SK-N-SH treated with all-trans-retinoic acid at 6 μM for 48 hours (cell line): Measurements from ENCODE around the gene UBE2S.

Experiments used
- ATAC-seq: fragments of 200-7000 bp; cut with Tn5 transposase; 3 replicates; pipeline ENCODE4 v1.9.1; 2020; ENCODE audit warnings: mild to moderate bottlenecking, moderate library complexity
- ARNTL ChIP-seq: fragments of 450-650 bp; formaldehyde crosslinking; IDR thresholded peaks from 2 replicates; pipeline ENCODE4 v1.5.0; 2020; ENCODE audit warnings: low read depth, mild to moderate bottlenecking, moderate library complexity, borderline replicate concordance
- BACH2 ChIP-seq: fragments of 250-450 bp; sonication (Bioruptor Pico); IDR thresholded peaks from 2 replicates; pipeline ENCODE4 v1.9.0; 2021; ENCODE audit warnings: mild to moderate bottlenecking, borderline replicate concordance
- CSDC2 ChIP-seq: fragments of 250-450 bp; sonication (Bioruptor Pico); IDR thresholded peaks from 2 replicates; pipeline ENCODE4 v1.5.0; 2020; ENCODE audit warnings: mild to moderate bottlenecking, moderate library complexity
- GLIS3 ChIP-seq: fragments of 250-450 bp; sonication (Bioruptor Pico); IDR thresholded peaks from 2 replicates; pipeline ENCODE4 v1.5.0; 2020; ENCODE audit warnings: mild to moderate bottlenecking, moderate library complexity
- OSR1 ChIP-seq: fragments of 250-450 bp; sonication (Bioruptor Pico); IDR thresholded peaks from 2 replicates; pipeline ENCODE4 v1.8.0; 2022; ENCODE audit warnings: moderate library complexity, mild to moderate bottlenecking, inconsistent platforms
- PPARA ChIP-seq: fragments of 250-450 bp; sonication (Bioruptor Pico); IDR thresholded peaks from 2 replicates; pipeline ENCODE4 v1.5.0; 2020; ENCODE audit warnings: mild to moderate bottlenecking, borderline replicate concordance
- RARB ChIP-seq: fragments of 250-450 bp; sonication (Bioruptor Pico); IDR thresholded peaks from 2 replicates; pipeline ENCODE4 v1.8.0; 2021; ENCODE audit warnings: mild to moderate bottlenecking, moderate library complexity
- SNAI2 ChIP-seq: fragments of 250-450 bp; sonication (Bioruptor Pico); IDR thresholded peaks from 2 replicates; pipeline ENCODE4 v1.5.0; 2020; ENCODE audit warnings: mild to moderate bottlenecking, moderate library complexity
- TCF4 ChIP-seq: fragments of 250-450 bp; sonication (Bioruptor Pico); IDR thresholded peaks from 2 replicates; pipeline ENCODE4 v1.8.0; 2021; ENCODE audit warnings: mild to moderate bottlenecking, moderate library complexity, borderline replicate concordance
- ZFP30 ChIP-seq: fragments of 450-650 bp; formaldehyde crosslinking; IDR thresholded peaks from 2 replicates; pipeline ENCODE4 v1.5.0; 2022; ENCODE audit warnings: mild to moderate bottlenecking, moderate library complexity
- ZNF565 ChIP-seq: fragments of 450-650 bp; formaldehyde crosslinking; conservative IDR thresholded peaks from 2 replicates; pipeline ENCODE4 v1.5.0; 2020; ENCODE audit warnings: low read depth, mild to moderate bottlenecking, moderate library complexity
- ZNF70 ChIP-seq: fragments of 450-650 bp; formaldehyde crosslinking; IDR thresholded peaks from 2 replicates; pipeline ENCODE4 v1.5.0; 2020; ENCODE audit warnings: mild to moderate bottlenecking, moderate library complexity
- ZNF8 ChIP-seq: fragments of 450-650 bp; formaldehyde crosslinking; IDR thresholded peaks from 2 replicates; pipeline ENCODE4 v1.5.0; 2020; ENCODE audit warnings: mild to moderate bottlenecking, moderate library complexity
- TF ChIP-seq, protein P1 (sequence below): fragments of 250-450 bp; sonication (Bioruptor Pico); IDR thresholded peaks from 2 replicates; pipeline ENCODE4 v1.5.0; 2020; ENCODE audit warnings: mild to moderate bottlenecking, moderate library complexity
- TF ChIP-seq, protein P2 (sequence below): fragments of 250-450 bp; sonication (Bioruptor Pico); IDR thresholded peaks from 2 replicates; pipeline ENCODE4 v1.5.1; 2020; ENCODE audit warnings: low read depth, mild to moderate bottlenecking, moderate library complexity
- TF ChIP-seq, protein P3 (sequence below): fragments of 250-450 bp; sonication (Bioruptor Pico); IDR thresholded peaks from 2 replicates; pipeline ENCODE4 v1.8.0; 2021; ENCODE audit warnings: low read depth, mild to moderate bottlenecking, moderate library complexity, borderline replicate concordance
- TF ChIP-seq, protein P4 (sequence below): fragments of 250-450 bp; sonication (Bioruptor Pico); IDR thresholded peaks from 2 replicates; pipeline ENCODE4 v1.8.0; 2020; ENCODE audit warnings: mild to moderate bottlenecking, moderate library complexity, borderline replicate concordance

The UBE2S gene

DNA sequence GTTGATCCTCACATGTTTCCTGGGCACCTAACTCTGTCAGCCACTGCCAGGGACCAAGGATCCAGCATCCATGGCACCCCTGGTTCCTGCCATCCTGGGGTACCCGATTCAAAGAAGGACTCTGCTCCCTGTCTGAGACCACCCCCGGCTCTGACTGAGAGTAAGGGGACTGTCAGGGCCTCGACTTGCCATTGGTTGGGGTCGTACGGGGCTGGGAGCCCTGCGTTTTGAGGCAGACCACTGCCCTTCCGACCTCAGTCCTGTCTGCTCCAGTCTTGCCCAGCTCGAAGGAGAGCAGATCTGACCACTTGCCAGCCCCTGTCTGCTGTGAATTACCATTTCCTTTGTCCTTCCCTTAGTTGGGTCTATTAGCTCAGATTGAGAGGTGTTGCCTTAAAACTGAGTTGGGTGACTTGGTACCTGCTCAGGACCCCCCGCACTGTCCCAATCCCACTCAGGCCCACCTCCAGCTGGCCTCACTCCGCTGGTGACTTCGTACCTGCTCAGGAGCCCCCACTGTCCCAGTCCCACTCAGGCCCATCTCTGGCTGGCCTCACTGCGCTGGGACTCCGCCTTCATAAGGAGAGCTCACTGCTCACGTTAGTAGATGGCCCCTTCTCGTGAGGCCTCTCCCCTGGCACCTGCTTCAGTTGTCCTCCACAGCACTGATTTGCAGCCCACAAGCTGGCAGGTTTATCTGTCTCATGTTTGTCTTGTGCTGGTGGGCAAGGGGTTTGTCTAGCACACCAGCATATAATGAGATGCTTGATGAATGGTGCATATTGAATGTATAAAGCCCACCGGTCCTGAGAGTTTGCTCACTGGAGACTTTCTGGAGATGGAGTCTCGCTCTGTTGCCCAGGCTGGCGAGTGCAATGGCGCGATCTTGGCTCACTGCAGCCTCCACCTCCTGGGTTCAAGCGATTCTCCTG, 17.9 kb downstream of the UBE2S start:
- ATAC-seq, result no peak

DNA sequence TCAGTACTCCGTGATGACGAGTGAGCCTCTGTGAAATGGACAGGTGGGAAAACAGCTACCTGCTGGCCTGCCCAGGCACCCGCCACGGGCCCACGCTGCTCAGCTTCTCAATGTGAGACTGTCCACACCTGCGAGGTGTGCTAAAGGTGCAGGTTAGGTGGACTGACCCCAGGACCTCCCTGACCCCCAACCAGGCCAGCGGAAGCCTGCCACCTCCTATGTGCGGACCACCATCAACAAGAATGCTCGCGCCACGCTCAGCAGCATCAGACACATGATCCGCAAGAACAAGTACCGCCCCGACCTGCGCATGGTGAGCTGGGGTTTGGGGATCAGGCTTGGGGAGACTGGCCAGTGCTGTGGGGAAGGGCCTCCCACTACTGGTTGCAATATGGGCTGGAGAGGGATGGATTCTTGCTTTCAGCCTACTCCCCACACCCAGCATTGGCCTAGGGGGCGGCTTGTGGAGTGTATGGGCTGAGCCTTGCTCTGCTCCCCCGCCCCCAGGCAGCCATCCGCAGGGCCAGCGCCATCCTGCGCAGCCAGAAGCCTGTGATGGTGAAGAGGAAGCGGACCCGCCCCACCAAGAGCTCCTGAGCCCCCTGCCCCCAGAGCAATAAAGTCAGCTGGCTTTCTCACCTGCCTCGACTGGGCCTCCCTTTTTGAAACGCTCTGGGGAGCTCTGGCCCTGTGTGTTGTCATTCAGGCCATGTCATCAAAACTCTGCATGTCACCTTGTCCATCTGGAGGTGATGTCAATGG, 19.7 kb downstream of the UBE2S start:
- no peak for TF ChIP-seq ZNF565 (CRISPR knock-in tag)
- TF ChIP-seq OSR1 (CRISPR knock-in tag), result no peak
- no peak for TF ChIP-seq RARB (CRISPR knock-in tag)
- ATAC-seq, result no peak

More for the DNA sequence above, 17.9 kb downstream of the UBE2S start:
- TF ChIP-seq ZNF70 (CRISPR knock-in tag) (no peak), RARB (CRISPR knock-in tag) (no peak), TCF4 (no peak), ZFP30 (no peak), ZNF565 (CRISPR knock-in tag) (no peak), CSDC2 (CRISPR knock-in tag) (no peak)
- TF ChIP-seq, protein P1, sequence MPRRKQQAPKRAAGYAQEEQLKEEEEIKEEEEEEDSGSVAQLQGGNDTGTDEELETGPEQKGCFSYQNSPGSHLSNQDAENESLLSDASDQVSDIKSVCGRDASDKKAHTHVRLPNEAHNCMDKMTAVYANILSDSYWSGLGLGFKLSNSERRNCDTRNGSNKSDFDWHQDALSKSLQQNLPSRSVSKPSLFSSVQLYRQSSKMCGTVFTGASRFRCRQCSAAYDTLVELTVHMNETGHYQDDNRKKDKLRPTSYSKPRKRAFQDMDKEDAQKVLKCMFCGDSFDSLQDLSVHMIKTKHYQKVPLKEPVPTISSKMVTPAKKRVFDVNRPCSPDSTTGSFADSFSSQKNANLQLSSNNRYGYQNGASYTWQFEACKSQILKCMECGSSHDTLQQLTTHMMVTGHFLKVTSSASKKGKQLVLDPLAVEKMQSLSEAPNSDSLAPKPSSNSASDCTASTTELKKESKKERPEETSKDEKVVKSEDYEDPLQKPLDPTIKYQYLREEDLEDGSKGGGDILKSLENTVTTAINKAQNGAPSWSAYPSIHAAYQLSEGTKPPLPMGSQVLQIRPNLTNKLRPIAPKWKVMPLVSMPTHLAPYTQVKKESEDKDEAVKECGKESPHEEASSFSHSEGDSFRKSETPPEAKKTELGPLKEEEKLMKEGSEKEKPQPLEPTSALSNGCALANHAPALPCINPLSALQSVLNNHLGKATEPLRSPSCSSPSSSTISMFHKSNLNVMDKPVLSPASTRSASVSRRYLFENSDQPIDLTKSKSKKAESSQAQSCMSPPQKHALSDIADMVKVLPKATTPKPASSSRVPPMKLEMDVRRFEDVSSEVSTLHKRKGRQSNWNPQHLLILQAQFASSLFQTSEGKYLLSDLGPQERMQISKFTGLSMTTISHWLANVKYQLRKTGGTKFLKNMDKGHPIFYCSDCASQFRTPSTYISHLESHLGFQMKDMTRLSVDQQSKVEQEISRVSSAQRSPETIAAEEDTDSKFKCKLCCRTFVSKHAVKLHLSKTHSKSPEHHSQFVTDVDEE (CRISPR knock-in tag), result no peak
- TF ChIP-seq, protein P2, sequence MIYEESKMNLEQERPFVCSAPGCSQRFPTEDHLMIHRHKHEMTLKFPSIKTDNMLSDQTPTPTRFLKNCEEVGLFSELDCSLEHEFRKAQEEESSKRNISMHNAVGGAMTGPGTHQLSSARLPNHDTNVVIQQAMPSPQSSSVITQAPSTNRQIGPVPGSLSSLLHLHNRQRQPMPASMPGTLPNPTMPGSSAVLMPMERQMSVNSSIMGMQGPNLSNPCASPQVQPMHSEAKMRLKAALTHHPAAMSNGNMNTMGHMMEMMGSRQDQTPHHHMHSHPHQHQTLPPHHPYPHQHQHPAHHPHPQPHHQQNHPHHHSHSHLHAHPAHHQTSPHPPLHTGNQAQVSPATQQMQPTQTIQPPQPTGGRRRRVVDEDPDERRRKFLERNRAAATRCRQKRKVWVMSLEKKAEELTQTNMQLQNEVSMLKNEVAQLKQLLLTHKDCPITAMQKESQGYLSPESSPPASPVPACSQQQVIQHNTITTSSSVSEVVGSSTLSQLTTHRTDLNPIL (CRISPR knock-in tag), result no peak

DNA sequence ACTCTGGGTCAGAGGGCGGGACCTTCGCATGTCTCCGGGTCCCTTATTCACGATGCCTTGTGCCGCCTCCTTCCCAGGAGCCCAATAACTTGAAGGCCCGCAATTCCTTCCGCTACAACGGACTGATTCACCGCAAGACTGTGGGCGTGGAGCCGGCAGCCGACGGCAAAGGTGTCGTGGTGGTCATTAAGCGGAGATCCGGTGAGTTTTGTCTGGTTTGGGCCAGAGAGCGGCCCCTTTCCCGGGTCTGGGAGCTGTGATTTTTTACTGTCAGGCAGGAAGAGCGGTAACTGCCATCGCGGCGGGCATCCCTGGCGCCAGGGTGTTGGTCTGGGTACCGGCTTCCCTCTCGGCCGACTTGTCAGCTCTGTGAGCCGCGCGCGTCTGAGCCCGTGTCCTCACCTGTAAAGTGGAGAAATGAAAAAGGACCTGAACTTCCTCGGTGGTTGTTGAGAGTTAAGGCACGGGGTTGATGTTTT, 21.1 kb downstream of the UBE2S start:
- TF ChIP-seq ZNF8 (CRISPR knock-in tag) (no peak), PPARA (no peak), ARNTL (CRISPR knock-in tag) (no peak), CSDC2 (CRISPR knock-in tag) (no peak)
- TF ChIP-seq, protein P3, sequence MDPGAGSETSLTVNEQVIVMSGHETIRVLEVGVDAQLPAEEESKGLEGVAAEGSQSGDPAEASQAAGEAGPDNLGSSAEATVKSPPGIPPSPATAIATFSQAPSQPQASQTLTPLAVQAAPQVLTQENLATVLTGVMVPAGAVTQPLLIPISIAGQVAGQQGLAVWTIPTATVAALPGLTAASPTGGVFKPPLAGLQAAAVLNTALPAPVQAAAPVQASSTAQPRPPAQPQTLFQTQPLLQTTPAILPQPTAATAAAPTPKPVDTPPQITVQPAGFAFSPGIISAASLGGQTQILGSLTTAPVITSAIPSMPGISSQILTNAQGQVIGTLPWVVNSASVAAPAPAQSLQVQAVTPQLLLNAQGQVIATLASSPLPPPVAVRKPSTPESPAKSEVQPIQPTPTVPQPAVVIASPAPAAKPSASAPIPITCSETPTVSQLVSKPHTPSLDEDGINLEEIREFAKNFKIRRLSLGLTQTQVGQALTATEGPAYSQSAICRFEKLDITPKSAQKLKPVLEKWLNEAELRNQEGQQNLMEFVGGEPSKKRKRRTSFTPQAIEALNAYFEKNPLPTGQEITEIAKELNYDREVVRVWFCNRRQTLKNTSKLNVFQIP (CRISPR knock-in tag), result no peak

DNA sequence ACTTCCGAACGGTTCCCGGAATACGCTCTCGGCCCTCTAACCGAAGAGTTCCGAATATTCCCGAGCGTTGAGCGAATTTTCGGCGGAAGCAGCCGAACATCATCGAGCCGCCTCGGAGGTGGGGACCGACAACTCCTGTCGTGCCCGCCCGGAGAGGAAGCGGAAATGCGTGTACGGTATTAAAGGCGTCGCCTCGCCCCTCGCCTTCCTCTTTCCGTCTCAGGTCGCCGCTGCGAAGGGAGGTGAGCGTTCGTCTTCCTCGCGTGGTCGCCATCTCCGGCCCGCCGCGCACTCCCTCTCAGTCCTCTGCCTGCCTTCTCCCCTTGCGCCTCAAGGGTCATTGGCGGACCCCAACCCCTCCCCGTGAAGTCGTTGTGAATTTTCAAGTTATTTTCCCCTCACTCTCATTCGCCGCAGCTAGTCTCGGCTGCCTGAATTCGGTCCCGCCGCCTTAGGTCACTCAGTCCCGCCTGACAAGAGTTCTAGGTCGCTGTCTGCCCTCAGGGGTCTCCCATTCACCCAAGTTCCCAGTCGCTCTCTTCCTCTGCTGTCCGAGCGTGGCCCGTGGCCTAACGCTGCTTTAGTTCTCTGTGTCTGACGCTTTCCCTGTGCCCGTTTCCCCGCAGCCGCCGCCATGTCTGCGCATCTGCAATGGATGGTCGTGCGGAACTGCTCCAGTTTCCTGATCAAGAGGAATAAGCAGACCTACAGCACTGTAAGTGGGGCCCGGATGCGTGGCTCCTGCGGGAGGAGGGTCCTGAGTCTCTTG, 21.7 kb downstream of the UBE2S start, which contains the start of gene RPL28:
Gene RPL28, plus strand, starts transcription at position 209 of the 769 bp plus-strand sequence. Its CDS starts 426 bp downstream, at position 635.
- ATAC-seq, result peak; percentile 84
- TF ChIP-seq GLIS3 (CRISPR knock-in tag) (no peak), ZFP30 (no peak), SNAI2 (CRISPR knock-in tag) (no peak), RARB (CRISPR knock-in tag) (no peak)

More for the DNA sequence above, 21.1 kb downstream of the UBE2S start:
- no peak for ATAC-seq

DNA sequence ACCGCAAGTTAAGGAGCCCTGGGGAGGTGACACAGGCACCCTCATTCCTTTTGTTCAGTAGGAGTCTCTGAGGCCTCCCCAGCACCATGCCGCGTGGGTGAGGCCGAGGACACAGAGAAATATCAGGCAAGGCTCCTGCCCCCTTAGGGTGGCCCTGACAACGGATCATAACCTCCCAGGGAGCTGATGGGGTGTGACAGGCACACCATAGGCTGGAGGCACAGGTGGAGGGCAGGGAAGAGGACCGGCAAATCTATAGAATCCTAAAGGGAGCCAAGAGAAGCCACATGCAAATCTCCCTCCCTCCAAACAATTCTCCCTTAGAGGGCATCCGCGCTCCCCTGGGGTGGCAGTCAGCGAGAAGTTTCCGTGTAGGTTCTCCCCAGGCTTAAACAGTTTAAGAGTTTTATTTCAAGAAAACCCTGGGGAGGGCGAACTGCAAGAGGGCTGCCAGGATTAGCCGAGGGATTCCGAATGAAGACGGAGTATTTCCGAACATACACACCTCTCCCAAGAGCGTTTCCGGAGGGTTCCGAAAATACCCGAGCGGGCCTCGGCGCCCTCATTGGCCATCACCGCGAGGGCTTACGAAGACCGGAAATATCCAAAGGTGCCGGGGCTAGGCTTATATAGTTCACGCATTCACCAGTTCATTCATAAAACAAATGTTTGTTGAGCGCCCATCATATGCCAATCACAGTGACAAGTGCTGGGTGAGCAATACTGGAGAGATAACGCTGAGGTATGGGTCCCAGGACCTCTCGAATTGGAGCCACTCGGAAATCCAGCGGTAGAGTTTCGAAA, 22.5 kb downstream of the UBE2S start:
- peak; percentile 90 for ATAC-seq
- no peak for TF ChIP-seq BACH2 (CRISPR knock-in tag)
- TF ChIP-seq GLIS3 (CRISPR knock-in tag), result no peak
- TF ChIP-seq ARNTL (CRISPR knock-in tag), result no peak
- TF ChIP-seq ZNF565 (CRISPR knock-in tag), result no peak
- no peak for TF ChIP-seq PPARA
- TF ChIP-seq, protein P3 (CRISPR knock-in tag), result no peak
- no peak for TF ChIP-seq ZFP30
- TF ChIP-seq, protein P4, sequence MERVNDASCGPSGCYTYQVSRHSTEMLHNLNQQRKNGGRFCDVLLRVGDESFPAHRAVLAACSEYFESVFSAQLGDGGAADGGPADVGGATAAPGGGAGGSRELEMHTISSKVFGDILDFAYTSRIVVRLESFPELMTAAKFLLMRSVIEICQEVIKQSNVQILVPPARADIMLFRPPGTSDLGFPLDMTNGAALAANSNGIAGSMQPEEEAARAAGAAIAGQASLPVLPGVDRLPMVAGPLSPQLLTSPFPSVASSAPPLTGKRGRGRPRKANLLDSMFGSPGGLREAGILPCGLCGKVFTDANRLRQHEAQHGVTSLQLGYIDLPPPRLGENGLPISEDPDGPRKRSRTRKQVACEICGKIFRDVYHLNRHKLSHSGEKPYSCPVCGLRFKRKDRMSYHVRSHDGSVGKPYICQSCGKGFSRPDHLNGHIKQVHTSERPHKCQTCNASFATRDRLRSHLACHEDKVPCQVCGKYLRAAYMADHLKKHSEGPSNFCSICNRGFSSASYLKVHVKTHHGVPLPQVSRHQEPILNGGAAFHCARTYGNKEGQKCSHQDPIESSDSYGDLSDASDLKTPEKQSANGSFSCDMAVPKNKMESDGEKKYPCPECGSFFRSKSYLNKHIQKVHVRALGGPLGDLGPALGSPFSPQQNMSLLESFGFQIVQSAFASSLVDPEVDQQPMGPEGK (CRISPR knock-in tag), result no peak
- no peak for TF ChIP-seq CSDC2 (CRISPR knock-in tag)
- TF ChIP-seq RARB (CRISPR knock-in tag), result no peak
